Smooth muscle cell (in vitro differentiated cells): ENCODE data around the gene SLC9A8. TPM values are rescaled to one million over a fixed set of nuclear protein-coding genes. Genes with fewer than 3 reads are reported as not detected.

Source experiments
- DNase-seq: peaks from one replicate; lab custom pipeline; 2025; ENCODE audit not compliant: unreplicated experiment; lab: John Stamatoyannopoulos, UW
- H2AFZ ChIP-seq: fragments of 200-600 bp; sonication (generic); 2 replicates; pipeline ENCODE4 v1.6.0; 2016; ENCODE audit warnings: antibody characterized with exemption, low read depth, mild to moderate bottlenecking
- H3F3A ChIP-seq: fragments of 200-600 bp; sonication (generic); 2 replicates; pipeline ENCODE4 v1.6.0; 2017; ENCODE audit warnings: antibody characterized with exemption, low read depth
- H3K27ac ChIP-seq: fragments of 200-600 bp; sonication (generic); 2 replicates; pipeline ENCODE4 v1.5.1; 2016; ENCODE audit warnings: low read depth, mild to moderate bottlenecking
- H3K27me3 ChIP-seq: fragments of 200-600 bp; sonication (generic); 2 replicates; pipeline ENCODE4 v1.6.1; 2016; ENCODE audit warnings: low read depth, mild to moderate bottlenecking
- H3K36me3 ChIP-seq: fragments of 200-600 bp; sonication (generic); 2 replicates; pipeline ENCODE4 v1.5.1; 2016; ENCODE audit warnings: low read depth
- H3K4me1 ChIP-seq: fragments of 200-600 bp; sonication (generic); 2 replicates; pipeline ENCODE4 v1.5.1; 2016; ENCODE audit warnings: low read depth
- H3K4me2 ChIP-seq: fragments of 200-600 bp; sonication (generic); 2 replicates; pipeline ENCODE4 v1.6.0; 2016; ENCODE audit warnings: mild to moderate bottlenecking
- H3K4me3 ChIP-seq: fragments of 200-600 bp; sonication (generic); 2 replicates; pipeline ENCODE4 v1.5.1; 2016; ENCODE audit warnings: mild to moderate bottlenecking
- H3K79me2 ChIP-seq: fragments of 200-600 bp; sonication (generic); 2 replicates; pipeline ENCODE4 v1.6.0; 2016; ENCODE audit warnings: low read depth, mild to moderate bottlenecking
- H3K9ac ChIP-seq: fragments of 200-600 bp; sonication (generic); 2 replicates; pipeline ENCODE4 v1.6.0; 2016; ENCODE audit warnings: low read depth
- H3K9me3 ChIP-seq: fragments of 200-600 bp; sonication (generic); replicated peaks from 2 replicates; pipeline ENCODE4 v1.5.1; 2016; ENCODE audit warnings: low read depth
- H4K20me1 ChIP-seq: fragments of 200-600 bp; sonication (generic); 2 replicates; pipeline ENCODE4 v1.6.0; 2016; ENCODE audit warnings: low read depth
- WGBS: methylation state at CpG from one replicate; pipeline ENCODE4 v1.1.7; 2016; ENCODE audit warnings: low lambda C conversion rate; 5-methylcytosine and 5-hydroxymethylcytosine counted together
- polyA plus RNA-seq: library from polyadenylated mRNA; unstranded; fragments of >200 nt; fragmentation: Nextera tagmentation; extraction: Ambion mirVana; gene quantifications from 2 replicates; pipeline ENCODE4 v1.2.1, GENCODE V29; 2016
- total RNA-seq: library from RNA; depleted of rRNA; stranded (reverse); fragments of >200 nt; gene quantifications from 2 replicates; pipeline ENCODE4 v1.2.3, GENCODE V29; 2014
- TF ChIP-seq, protein P1 (sequence below): fragments of 200-600 bp; sonication (generic); IDR thresholded peaks from 2 replicates; pipeline ENCODE4 v1.5.1; 2017; ENCODE audit warnings: borderline replicate concordance, mild to moderate bottlenecking, antibody characterized with exemption; ENCODE audit not compliant: insufficient read depth, poor library complexity, severe bottlenecking

Gene SLC9A8
- total and polyA plus RNA-seq, 2 experiments from 2014 or later = 2.2 to 4.5 TPM

DNA sequence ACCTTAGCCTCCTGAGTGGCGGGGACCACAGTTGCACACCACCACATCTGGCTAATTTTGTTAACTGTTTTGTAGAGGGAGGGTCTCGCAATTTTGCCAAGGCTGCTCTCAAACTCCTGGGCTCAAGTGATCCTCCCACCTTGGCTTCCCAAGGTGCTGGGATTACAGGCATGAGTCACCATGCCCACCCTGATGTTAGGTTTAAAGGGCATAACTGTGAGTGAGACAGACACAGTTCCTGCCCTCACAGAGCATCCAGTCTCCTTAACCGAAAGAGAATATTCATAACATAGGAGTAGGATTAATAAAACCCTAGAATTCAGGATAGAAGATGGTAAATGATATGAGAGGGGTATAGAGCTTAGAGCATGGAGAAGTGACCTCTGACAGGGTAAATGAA lies 105.8 kb downstream of the SLC9A8 start:
- Histone ChIP-seq H4K20me1 (peaks cover 13% of the 10 kb centered on the region), H3K9ac (no peak overlapping the region), H3K27ac (no peak overlapping the region), H3K9me3 (no peaks in the 10 kb centered on the region), H3K4me3 (no peak overlapping the region), H3K79me2 (peaks cover 19% of the 10 kb centered on the region), H2AFZ (no peak overlapping the region), H3K4me2 (no peak overlapping the region), H3K36me3 (no peaks in the 10 kb centered on the region), H3K4me1 (peaks cover 16% of the 10 kb centered on the region), H3F3A (peaks cover 5% of the 10 kb centered on the region), H3K27me3 (no peaks in the 10 kb centered on the region)
- WGBS = 92% methylated on average over 3 of the region's 3 CpGs
- no peak for DNase-seq
- TF ChIP-seq, protein P1, sequence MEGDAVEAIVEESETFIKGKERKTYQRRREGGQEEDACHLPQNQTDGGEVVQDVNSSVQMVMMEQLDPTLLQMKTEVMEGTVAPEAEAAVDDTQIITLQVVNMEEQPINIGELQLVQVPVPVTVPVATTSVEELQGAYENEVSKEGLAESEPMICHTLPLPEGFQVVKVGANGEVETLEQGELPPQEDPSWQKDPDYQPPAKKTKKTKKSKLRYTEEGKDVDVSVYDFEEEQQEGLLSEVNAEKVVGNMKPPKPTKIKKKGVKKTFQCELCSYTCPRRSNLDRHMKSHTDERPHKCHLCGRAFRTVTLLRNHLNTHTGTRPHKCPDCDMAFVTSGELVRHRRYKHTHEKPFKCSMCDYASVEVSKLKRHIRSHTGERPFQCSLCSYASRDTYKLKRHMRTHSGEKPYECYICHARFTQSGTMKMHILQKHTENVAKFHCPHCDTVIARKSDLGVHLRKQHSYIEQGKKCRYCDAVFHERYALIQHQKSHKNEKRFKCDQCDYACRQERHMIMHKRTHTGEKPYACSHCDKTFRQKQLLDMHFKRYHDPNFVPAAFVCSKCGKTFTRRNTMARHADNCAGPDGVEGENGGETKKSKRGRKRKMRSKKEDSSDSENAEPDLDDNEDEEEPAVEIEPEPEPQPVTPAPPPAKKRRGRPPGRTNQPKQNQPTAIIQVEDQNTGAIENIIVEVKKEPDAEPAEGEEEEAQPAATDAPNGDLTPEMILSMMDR = no peak

DNA sequence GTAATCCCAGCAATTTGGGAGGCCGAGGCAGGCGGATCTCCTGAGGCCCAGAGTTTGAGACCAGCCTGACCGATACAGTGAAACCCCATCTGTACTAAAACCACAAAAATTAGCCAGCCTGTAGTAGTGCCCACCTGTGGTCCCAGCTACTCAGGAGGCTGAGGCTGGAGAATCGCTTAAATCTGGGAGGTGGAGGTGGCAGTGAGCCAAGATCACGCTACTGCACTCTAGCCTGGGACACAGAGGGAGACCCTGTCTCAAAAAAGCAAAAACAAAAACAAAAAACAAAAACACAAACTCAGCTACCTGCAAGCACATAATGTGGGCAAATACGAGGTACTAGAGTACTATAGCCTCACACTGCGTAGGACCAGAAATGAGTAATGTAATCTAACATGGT lies 106.4 kb downstream of the SLC9A8 start:
- Histone ChIP-seq H3K36me3 (no peaks in the 10 kb centered on the region), H2AFZ (no peak overlapping the region), H3K27me3 (no peaks in the 10 kb centered on the region), H3K9ac (no peak overlapping the region), H3F3A (peaks cover 5% of the 10 kb centered on the region), H3K4me3 (no peak overlapping the region), H3K27ac (no peak overlapping the region), H3K79me2 (peaks cover 14% of the 10 kb centered on the region), H3K4me2 (no peak overlapping the region), H3K4me1 (peaks cover 12% of the 10 kb centered on the region), H4K20me1 (peaks cover 8% of the 10 kb centered on the region), H3K9me3 (no peaks in the 10 kb centered on the region)
- no peak for DNase-seq
- TF ChIP-seq, protein P1 = no peak
- 76% methylated on average over 7 of the region's 7 CpGs for WGBS

DNA sequence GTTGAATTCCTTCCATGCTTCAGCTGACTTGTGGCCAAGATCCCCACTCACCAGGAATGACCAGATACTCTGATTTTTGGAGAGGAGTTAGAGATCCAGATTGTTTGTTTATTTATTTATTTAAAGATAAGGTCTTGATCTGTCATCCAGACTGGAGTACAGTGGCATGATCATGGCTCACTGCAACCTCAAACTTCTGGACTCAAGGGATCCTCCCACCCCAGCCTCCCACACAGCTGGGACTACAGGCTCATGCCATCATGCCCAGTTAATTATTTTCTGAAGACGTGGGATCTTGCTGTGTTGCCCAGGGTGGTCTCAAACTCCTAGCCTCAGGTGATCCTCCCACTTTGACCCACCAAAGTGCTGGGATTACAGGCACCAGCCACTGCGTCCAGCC lies 106.8 kb downstream of the SLC9A8 start:
- Histone ChIP-seq H2AFZ (no peak overlapping the region), H3K9ac (no peak overlapping the region), H3K27ac (no peak overlapping the region), H3K4me2 (no peak overlapping the region), H3K79me2 (peaks cover 9% of the 10 kb centered on the region), H3K4me1 (peaks cover 8% of the 10 kb centered on the region), H3K4me3 (no peak overlapping the region), H3F3A (peaks cover 5% of the 10 kb centered on the region), H3K36me3 (no peaks in the 10 kb centered on the region), H4K20me1 (peaks cover 4% of the 10 kb centered on the region), H3K9me3 (no peaks in the 10 kb centered on the region), H3K27me3 (no peaks in the 10 kb centered on the region)
- TF ChIP-seq, protein P1 = no peak
- WGBS = 81% methylated on average over 2 of the region's 2 CpGs
- DNase-seq = no peak

DNA sequence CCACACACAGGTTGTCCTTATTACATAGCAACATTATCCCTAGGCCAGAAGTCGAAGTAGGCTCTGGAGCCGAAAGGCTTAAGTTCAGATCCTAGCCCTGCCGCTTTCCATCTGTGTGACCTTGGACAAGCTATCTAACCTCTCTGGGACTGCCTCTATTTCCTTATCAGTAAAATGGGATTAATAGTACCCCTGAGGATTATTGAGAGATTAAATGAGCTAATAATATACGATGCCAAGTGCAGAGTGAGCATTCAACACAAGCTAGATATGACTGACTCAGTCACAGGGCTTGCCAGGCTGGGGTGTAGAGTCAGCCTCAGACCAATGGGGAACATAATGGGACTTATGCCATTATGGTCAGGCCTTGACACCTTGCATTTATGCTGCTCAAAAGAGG lies 111.6 kb downstream of the SLC9A8 start:
- Histone ChIP-seq H3F3A (no peaks in the 10 kb centered on the region), H3K4me2 (no peak overlapping the region), H3K9me3 (no peaks in the 10 kb centered on the region), H2AFZ (no peak overlapping the region), H3K27ac (no peak overlapping the region), H3K4me1 (no peaks in the 10 kb centered on the region), H3K36me3 (no peaks in the 10 kb centered on the region), H3K27me3 (no peaks in the 10 kb centered on the region), H4K20me1 (no peaks in the 10 kb centered on the region), H3K4me3 (no peak overlapping the region), H3K79me2 (no peaks in the 10 kb centered on the region), H3K9ac (no peak overlapping the region)
- 75% methylated on average over 4 of the region's 4 CpGs for WGBS
- TF ChIP-seq, protein P1 = no peak
- no peak for DNase-seq
